ENCODE data around the gene CDH23.

- TF ChIP-seq CTCF (IDR thresholded peaks at IDR 0.05) = no peak
- no peak for TF ChIP-seq POLR2A (IDR thresholded peaks at IDR 0.05)
- no peak for TF ChIP-seq POLR2AphosphoS5 (IDR thresholded peaks at IDR 0.05)
- TF ChIP-seq EP300 (IDR thresholded peaks at IDR 0.05; ENCODE audit: low read depth) = no peak
Observed at GRCh38 chr10:71389768-71390460, 6.8 kb upstream of the CDH23 start.

All from transverse colon (tissue), 4 donors.